Retinal pigment epithelial cell (primary cell): Measurements from ENCODE around the gene SPPL2B.

ENCODE experiments used
- DNase-seq: peaks from one replicate; pipeline ENCODE4 v3.0.0-alpha.2; 2010; ENCODE audit warnings: low read depth
- H3K4me3 ChIP-seq: 2 replicates; pipeline ENCODE4 v1.5.1; 2011; ENCODE audit warnings: mild to moderate bottlenecking, low read length, control low read depth, moderate library complexity
- CTCF ChIP-seq: conservative IDR thresholded peaks from 2 replicates; pipeline ENCODE4 v1.5.1; 2011; ENCODE audit warnings: low read depth, low read length, control low read depth, inconsistent platforms

Gene SPPL2B

GRCh38 chr19:2339644-2340310 lies 11.3 kb downstream of the SPPL2B start:
- DNase-seq, result no peak
- no peak overlapping the region for H3K4me3 ChIP-seq
- no peak for TF ChIP-seq CTCF

GRCh38 chr19:2340496-2341243 lies 12.2 kb downstream of the SPPL2B start:
- DNase-seq, result no peak
- TF ChIP-seq CTCF, result no peak
- no peak overlapping the region for H3K4me3 ChIP-seq

GRCh38 chr19:2341244-2341751 lies 12.8 kb downstream of the SPPL2B start:
- H3K4me3 ChIP-seq, result no peak overlapping the region
- no peak for DNase-seq
- TF ChIP-seq CTCF, result no peak

GRCh38 chr19:2341982-2342381 lies 13.5 kb downstream of the SPPL2B start:
- DNase-seq, result no peak
- no peak overlapping the region for H3K4me3 ChIP-seq
- TF ChIP-seq CTCF, result no peak

- H3K4me3 ChIP-seq, result no peak overlapping the region
- TF ChIP-seq CTCF, result no peak
- no peak for DNase-seq
These were observed 14.3 kb downstream of the SPPL2B start for GRCh38 chr19:2342656-2343288.

- TF ChIP-seq CTCF, result no peak
- no peak overlapping the region for H3K4me3 ChIP-seq
- DNase-seq, result no peak
These were observed 15.0 kb downstream of the SPPL2B start for GRCh38 chr19:2343289-2343982.
